SK-N-SH (cell line): ENCODE measurements around the gene PDE4D. TPM values are rescaled to one million over a fixed set of nuclear protein-coding genes. Genes with fewer than 3 reads are reported as not detected.
A peak's percentile ranks its signal among the peaks of the same experiment; 100 is the strongest.

Experiments
- CTCF ChIA-PET: fragments of 300-600, 350-600 bp; formaldehyde crosslinking; extraction: SDS; loops from one replicate; lab custom pipeline; 2021; lab: Yijun Ruan, JAX
- POLR2A ChIA-PET: fragments of 350-600 bp; sonication (Branson Sonifier 250); formaldehyde crosslinking; extraction: SDS; loops from one replicate; lab custom pipeline; 2020; ENCODE audit warnings: antibody characterized with exemption, inconsistent platforms; lab: Yijun Ruan, JAX
- DNase-seq: peaks from one replicate; pipeline ENCODE4 v3.0.0; 2012
- H2AFZ ChIP-seq: fragments of 200-600 bp; sonication (generic); 2 replicates; pipeline ENCODE4 v1.8.1; 2016; ENCODE audit warnings: antibody characterized with exemption, mild to moderate bottlenecking, low read depth
- H3F3A ChIP-seq: fragments of 200-600 bp; sonication (generic); replicated peaks from 2 replicates; pipeline ENCODE3; 2016; ENCODE audit warnings: antibody characterized with exemption, mild to moderate bottlenecking; ENCODE audit not compliant: insufficient read depth
- H3K27ac ChIP-seq, 2 experiments: fragments of 200-500 bp in 1 of 2; fragments of 200-600 bp in 1 of 2; sonication (Bioruptor generic) in 1 of 2; sonication (generic), shearing (Covaris generic) in 1 of 2; 2 replicates each; pipeline versions ENCODE4 v1.5.1 to v1.6.1; 2014 to 2016; ENCODE audit warnings: low read depth in 2 of 2, inconsistent platforms in 1 of 2, low read length in 1 of 2, mild to moderate bottlenecking in 1 of 2, mixed read lengths in 1 of 2
- H3K27me3 ChIP-seq: fragments of 200-600 bp; sonication (generic), shearing (Covaris generic); 2 replicates; pipeline ENCODE4 v1.6.1; 2016; ENCODE audit warnings: mixed run types; ENCODE audit not compliant: insufficient read depth
- H3K36me3 ChIP-seq, 2 experiments: fragments of 200-500 bp in 1 of 2; fragments of 200-600 bp in 1 of 2; sonication (Bioruptor generic) in 1 of 2; sonication (generic) in 1 of 2; replicated peaks in 1 of 2; 2 replicates each; pipeline versions ENCODE3 to v1.5.1; 2014 to 2016; ENCODE audit warnings: low read length in 1 of 2, mild to moderate bottlenecking in 1 of 2; ENCODE audit not compliant: insufficient read depth in 2 of 2, control insufficient read depth in 1 of 2
- H3K4me1 ChIP-seq, 2 experiments: fragments of 200-500 bp in 1 of 2; fragments of 200-600 bp in 1 of 2; sonication (Bioruptor generic) in 1 of 2; sonication (generic), shearing (Covaris generic) in 1 of 2; 2 replicates each; pipeline versions ENCODE4 v1.5.1 to v1.6.1; 2014 to 2016; ENCODE audit warnings: low read depth in 1 of 2, low read length in 1 of 2, mixed run types in 1 of 2; ENCODE audit not compliant: insufficient read depth in 2 of 2, control insufficient read depth in 1 of 2
- H3K4me2 ChIP-seq: fragments of 200-600 bp; sonication (generic), shearing (Covaris generic); 2 replicates; pipeline ENCODE4 v1.6.1; 2017; ENCODE audit warnings: mixed run types
- H3K4me3 ChIP-seq, 2 experiments: fragments of 200-500 bp in 1 of 2; fragments of 200-600 bp in 1 of 2; sonication (Bioruptor generic) in 1 of 2; sonication (generic), shearing (Covaris generic) in 1 of 2; 2 replicates each; pipeline versions ENCODE4 v1.5.1 to v1.8.1; 2014 to 2016; ENCODE audit warnings: low read depth in 2 of 2, inconsistent platforms in 1 of 2, low read length in 1 of 2, mild to moderate bottlenecking in 1 of 2, mixed read lengths in 1 of 2, moderate library complexity in 1 of 2
- H3K79me2 ChIP-seq: fragments of 200-600 bp; sonication (generic); 2 replicates; pipeline ENCODE4 v1.8.1; 2017; ENCODE audit warnings: mild to moderate bottlenecking; ENCODE audit not compliant: insufficient read depth
- H3K9ac ChIP-seq: fragments of 200-600 bp; sonication (generic); 2 replicates; pipeline ENCODE4 v1.6.1; 2017; ENCODE audit warnings: mixed run types
- H3K9me2 ChIP-seq: fragments of 200-600 bp; sonication (generic); 2 replicates; pipeline ENCODE4 v1.6.1; 2017; ENCODE audit warnings: mixed run types
- H3K9me3 ChIP-seq: fragments of 200-600 bp; sonication (generic); 2 replicates; pipeline ENCODE4 v1.6.1; 2017; ENCODE audit warnings: mixed run types, mild to moderate bottlenecking, moderate library complexity
- H4K20me1 ChIP-seq: fragments of 200-600 bp; sonication (generic); 2 replicates; pipeline ENCODE4 v1.6.1; 2017; ENCODE audit warnings: mild to moderate bottlenecking, mixed run types; ENCODE audit not compliant: insufficient read depth
- CHD2 ChIP-seq: fragments of 150-350 bp; IDR thresholded peaks from 2 replicates; pipeline ENCODE4 v1.6.1; 2018; ENCODE audit warnings: low read length; ENCODE audit not compliant: partially characterized antibody
- CTCF ChIP-seq: fragments of 200-600 bp; sonication (generic); IDR thresholded peaks from 2 replicates; pipeline ENCODE4 v1.6.1; 2017; ENCODE audit warnings: antibody characterized with exemption, mild to moderate bottlenecking, moderate library complexity
- ELF1 ChIP-seq: IDR thresholded peaks from 2 replicates; pipeline ENCODE4 v1.4.0; 2012
- EP300 ChIP-seq, 2 experiments: IDR thresholded peaks; 2 replicates each; pipeline versions ENCODE4 v1.4.0 to v1.6.1; 2012; ENCODE audit warnings: borderline replicate concordance in 1 of 2, low read depth in 1 of 2, low read length in 1 of 2
- EZH2phosphoT487 ChIP-seq: fragments of 200-600 bp; sonication (generic); IDR thresholded peaks from 2 replicates; pipeline ENCODE4 v1.6.1; 2017; ENCODE audit warnings: low read depth, mixed run types, mild to moderate bottlenecking, antibody characterized with exemption, moderate library complexity, borderline replicate concordance
- FOSL2 ChIP-seq: IDR thresholded peaks from 2 replicates; pipeline ENCODE4 v1.4.0; 2012; ENCODE audit warnings: low read depth, mild to moderate bottlenecking, moderate library complexity, borderline replicate concordance
- FOXM1 ChIP-seq: IDR thresholded peaks from 2 replicates; pipeline ENCODE4 v1.4.0; 2012; ENCODE audit warnings: low read depth, mild to moderate bottlenecking
- GABPA ChIP-seq: IDR thresholded peaks from 2 replicates; pipeline ENCODE4 v1.4.0; 2012; ENCODE audit warnings: low read depth, mild to moderate bottlenecking
- GATA2 ChIP-seq: sonication (generic); formaldehyde crosslinking; IDR thresholded peaks from 2 replicates; pipeline ENCODE4 v1.5.0; 2020; ENCODE audit warnings: mild to moderate bottlenecking, missing genetic modification reagents
- MAX ChIP-seq: IDR thresholded peaks from 2 replicates; pipeline ENCODE4 v1.4.0; 2012; ENCODE audit warnings: low read depth
- MEF2A ChIP-seq: IDR thresholded peaks from 2 replicates; pipeline ENCODE4 v1.4.0; 2012; ENCODE audit warnings: low read depth, borderline replicate concordance
- NFIC ChIP-seq: IDR thresholded peaks from 2 replicates; pipeline ENCODE4 v1.4.0; 2012; ENCODE audit warnings: borderline replicate concordance
- NRF1 ChIP-seq: IDR thresholded peaks from 2 replicates; pipeline ENCODE4 v1.6.1; 2012; ENCODE audit warnings: low read depth, mild to moderate bottlenecking, low read length
- PBX3 ChIP-seq: IDR thresholded peaks from 2 replicates; pipeline ENCODE4; 2012
- POLR2AphosphoS5 ChIP-seq: IDR thresholded peaks from 2 replicates; pipeline ENCODE4 v1.6.1; 2012; ENCODE audit warnings: low read depth, low read length
- RCOR1 ChIP-seq: fragments of 150-350 bp; IDR thresholded peaks from 2 replicates; pipeline ENCODE4 v1.6.1; 2017; ENCODE audit warnings: antibody characterized with exemption, low read length
- REST ChIP-seq: IDR thresholded peaks from 2 replicates; pipeline ENCODE4 v1.6.1; 2012; ENCODE audit warnings: mild to moderate bottlenecking, low read depth, low read length, moderate library complexity
- RFX5 ChIP-seq: IDR thresholded peaks from 2 replicates; pipeline ENCODE4 v1.6.1; 2012; ENCODE audit warnings: mild to moderate bottlenecking, improper control_type of control experiment, low read length
- RXRA ChIP-seq: IDR thresholded peaks from 2 replicates; pipeline ENCODE4 v1.4.0; 2012; ENCODE audit warnings: low read depth, mild to moderate bottlenecking, borderline replicate concordance
- SIN3A ChIP-seq: IDR thresholded peaks from 2 replicates; pipeline ENCODE4 v1.6.1; 2012; ENCODE audit warnings: low read depth, mild to moderate bottlenecking, low read length, moderate library complexity, borderline replicate concordance
- TEAD4 ChIP-seq: IDR thresholded peaks from 2 replicates; pipeline ENCODE4 v1.4.0; 2012; ENCODE audit warnings: mild to moderate bottlenecking, borderline replicate concordance; ENCODE audit not compliant: insufficient read depth
- YY1 ChIP-seq: IDR thresholded peaks from 2 replicates; pipeline ENCODE4 v1.4.0; 2012; ENCODE audit warnings: low read depth, mild to moderate bottlenecking
- WGBS: methylation state at CpG from one replicate; pipeline ENCODE4 v1.1.6; 2017; ENCODE audit warnings: low lambda C conversion rate; 5-methylcytosine and 5-hydroxymethylcytosine counted together
- polyA plus RNA-seq, 3 experiments: library from polyadenylated mRNA; depleted of rRNA; stranded (reverse); fragments of >200 nt; gene quantifications; 2 replicates each; pipeline ENCODE4 v1.2.3, GENCODE V29; 2012

The PDE4D gene
- polyA plus RNA-seq, 1 of the 3 experiments (the other 2 are of a cell fraction): 2.4 TPM

- TF ChIP-seq PBX3 (peak; percentile 85), RCOR1 (peak; percentile 93), FOXM1 (no peak), SIN3A (no peak), NFIC (0 out of 2 replicates have a peak, but pooled peaks have one; percentile 21)
These were observed 407.7 kb downstream of the PDE4D start (continued) for GRCh38 chr5:59485629-59486439.

GRCh38 chr5:59485107-59485506 lies 408.4 kb downstream of the PDE4D start:
- peak overlapping the region; percentile 37 to 98 for H3K27ac ChIP-seq
- H3K9ac ChIP-seq: no peak overlapping the region
- 23% methylated on average over 2 of the region's 2 CpGs for WGBS
- no peaks in the 10 kb centered on the region for H3K27me3 ChIP-seq
- no peak overlapping the region for H2AFZ ChIP-seq
- ChIA-PET POLR2A (no interaction called here), CTCF (interaction anchor here (1.7 kb wide), 1 partner anchor 10 kb away, joined by 6 read pairs; no protein-coding TSS in a partner anchor)
- H3K79me2 ChIP-seq: no peaks in the 10 kb centered on the region
- no peak for DNase-seq
- no peaks in the 10 kb centered on the region for H3K9me3 ChIP-seq
- H3K4me1 ChIP-seq: peaks cover 25 to 48% of the 10 kb centered on the region in 2 experiments
- H3F3A ChIP-seq: peaks cover 13% of the 10 kb centered on the region
- H3K4me3 ChIP-seq: no peak overlapping the region
- H4K20me1 ChIP-seq: no peaks in the 10 kb centered on the region; the same call in 1 of the 2 replicates
- no peaks in the 10 kb centered on the region for H3K9me2 ChIP-seq
- H3K36me3 ChIP-seq: no peaks in the 10 kb centered on the region
- H3K4me2 ChIP-seq: 0 out of 2 replicates have a peak overlapping the region, but pooled peaks have one; percentile 7
- no peak for TF ChIP-seq CTCF
- no peak for TF ChIP-seq ELF1
- TF ChIP-seq NRF1: no peak
- TF ChIP-seq EP300 (IDR thresholded peaks at IDR 0.05; ENCODE audit: borderline replicate concordance in 1 of 2, low read depth in 1 of 2, low read length in 1 of 2): peak; percentile 39 to 72; a peak in 3 of 4 replicates
- TF ChIP-seq NFIC: no peak
- TF ChIP-seq POLR2AphosphoS5: no peak
- TF ChIP-seq GATA2 (CRISPR knock-in tag): no peak
- no peak for TF ChIP-seq GABPA
- TF ChIP-seq RFX5: no peak
- no peak for TF ChIP-seq SIN3A
- TF ChIP-seq PBX3: peak; percentile 55
- TF ChIP-seq MAX: no peak
- no peak for TF ChIP-seq EZH2phosphoT487
- TF ChIP-seq REST: no peak
- no peak for TF ChIP-seq RXRA
- TF ChIP-seq TEAD4: no peak
- no peak for TF ChIP-seq MEF2A
- TF ChIP-seq RCOR1: no peak
- TF ChIP-seq YY1: no peak
- no peak; the same call in 1 of the 2 replicates for TF ChIP-seq FOSL2
- peak; percentile 6 for TF ChIP-seq CHD2
